HEK293 (cell line): Measurements from ENCODE around the gene PEX5L.

ENCODE experiments used
- ZNF707 ChIP-seq: fragments of 450-650 bp; formaldehyde crosslinking; IDR thresholded peaks from 2 replicates; pipeline ENCODE4 v1.5.1; 2016; ENCODE audit warnings: missing biosample characterization, missing genetic modification characterization
- ZNF785 ChIP-seq: fragments of 450-650 bp; formaldehyde crosslinking; IDR thresholded peaks from 2 replicates; pipeline ENCODE4 v1.5.1; 2016; ENCODE audit warnings: missing biosample characterization, missing genetic modification characterization

GRCh38 chr3:179927191-179927590 is 109.5 kb downstream of the PEX5L start:
- TF ChIP-seq ZNF707 (no peak), ZNF785 (tag by site-specific recombination) (no peak)
